Body of pancreas (tissue), 4 donors: Measurements from ENCODE around the gene CAMTA1.

Experiments used
- POLR2A ChIP-seq, 3 donors: fragments of 450-650 bp; IDR thresholded peaks; one replicate each; pipeline ENCODE4 v1.6.1; 2016; ENCODE audit warnings: antibody characterized with exemption in 3 of 3, mild to moderate bottlenecking in 2 of 3
- TF ChIP-seq, protein P1 (sequence below), 7 experiments: fragments of 450-650 bp in 4 of 7; fragments of 200-600 bp in 3 of 7; sonication (generic) in 3 of 7; IDR thresholded peaks; one replicate each; pipeline ENCODE4 v1.5.1; 2016 to 2019; ENCODE audit warnings: antibody characterized with exemption in 7 of 7

DNA sequence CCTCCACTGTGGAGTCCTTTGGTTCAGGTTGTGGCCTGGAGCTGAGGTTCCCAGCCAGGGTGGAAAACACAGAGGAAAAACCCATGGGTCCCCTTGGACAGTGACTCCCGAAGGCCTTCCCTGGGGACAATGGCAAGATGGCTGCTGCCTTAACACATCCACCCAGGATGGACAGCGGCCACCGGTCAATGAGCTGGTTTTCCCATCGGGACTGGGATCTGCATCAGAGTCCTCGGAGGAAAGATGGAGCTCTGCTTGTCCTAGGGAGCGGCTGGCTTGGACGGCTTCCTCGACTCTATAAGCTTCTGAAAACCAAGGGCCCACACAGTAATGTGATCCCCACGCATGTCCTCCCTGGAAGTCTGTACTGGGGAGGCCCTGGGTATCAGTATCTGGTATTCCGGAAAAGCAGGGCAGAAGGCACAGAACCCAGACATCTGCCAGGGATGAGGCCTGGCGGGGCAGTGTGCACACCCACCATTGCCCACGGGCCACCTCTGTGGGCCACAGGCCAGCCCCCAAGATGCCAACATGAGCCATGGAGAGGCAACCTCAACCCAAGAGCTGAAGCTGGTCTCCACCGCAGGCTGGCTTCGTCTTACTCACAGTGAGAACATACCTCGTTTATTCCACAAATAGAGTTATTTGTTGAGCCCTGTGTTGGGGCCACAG is 891.2 kb downstream of the CAMTA1 start:
- TF ChIP-seq, protein P1, sequence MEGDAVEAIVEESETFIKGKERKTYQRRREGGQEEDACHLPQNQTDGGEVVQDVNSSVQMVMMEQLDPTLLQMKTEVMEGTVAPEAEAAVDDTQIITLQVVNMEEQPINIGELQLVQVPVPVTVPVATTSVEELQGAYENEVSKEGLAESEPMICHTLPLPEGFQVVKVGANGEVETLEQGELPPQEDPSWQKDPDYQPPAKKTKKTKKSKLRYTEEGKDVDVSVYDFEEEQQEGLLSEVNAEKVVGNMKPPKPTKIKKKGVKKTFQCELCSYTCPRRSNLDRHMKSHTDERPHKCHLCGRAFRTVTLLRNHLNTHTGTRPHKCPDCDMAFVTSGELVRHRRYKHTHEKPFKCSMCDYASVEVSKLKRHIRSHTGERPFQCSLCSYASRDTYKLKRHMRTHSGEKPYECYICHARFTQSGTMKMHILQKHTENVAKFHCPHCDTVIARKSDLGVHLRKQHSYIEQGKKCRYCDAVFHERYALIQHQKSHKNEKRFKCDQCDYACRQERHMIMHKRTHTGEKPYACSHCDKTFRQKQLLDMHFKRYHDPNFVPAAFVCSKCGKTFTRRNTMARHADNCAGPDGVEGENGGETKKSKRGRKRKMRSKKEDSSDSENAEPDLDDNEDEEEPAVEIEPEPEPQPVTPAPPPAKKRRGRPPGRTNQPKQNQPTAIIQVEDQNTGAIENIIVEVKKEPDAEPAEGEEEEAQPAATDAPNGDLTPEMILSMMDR (IDR thresholded peaks at IDR 0.05), result no peak
- TF ChIP-seq POLR2A (IDR thresholded peaks at IDR 0.05), result no peak
